SK-N-SH treated with all-trans-retinoic acid at 6 μM for 48 hours (cell line): ENCODE results near the gene MATN4.

Experiments used
- ARNTL ChIP-seq: fragments of 450-650 bp; formaldehyde crosslinking; IDR thresholded peaks from 2 replicates; pipeline ENCODE4 v1.5.0; 2020; ENCODE audit warnings: low read depth, mild to moderate bottlenecking, moderate library complexity, borderline replicate concordance
- CSDC2 ChIP-seq: fragments of 250-450 bp; sonication (Bioruptor Pico); IDR thresholded peaks from 2 replicates; pipeline ENCODE4 v1.5.0; 2020; ENCODE audit warnings: mild to moderate bottlenecking, moderate library complexity
- RARB ChIP-seq: fragments of 250-450 bp; sonication (Bioruptor Pico); IDR thresholded peaks from 2 replicates; pipeline ENCODE4 v1.8.0; 2021; ENCODE audit warnings: mild to moderate bottlenecking, moderate library complexity
- TCF4 ChIP-seq: fragments of 250-450 bp; sonication (Bioruptor Pico); IDR thresholded peaks from 2 replicates; pipeline ENCODE4 v1.8.0; 2021; ENCODE audit warnings: mild to moderate bottlenecking, moderate library complexity, borderline replicate concordance
- ZC3H10 ChIP-seq: fragments of 250-450 bp; sonication (Bioruptor Pico); IDR thresholded peaks from 2 replicates; pipeline ENCODE4 v1.5.1; 2021; ENCODE audit warnings: mild to moderate bottlenecking, moderate library complexity
- ZFP3 ChIP-seq: fragments of 250-450 bp; sonication (Bioruptor Pico); IDR thresholded peaks from 2 replicates; pipeline ENCODE4 v1.5.0; 2020; ENCODE audit warnings: mild to moderate bottlenecking, moderate library complexity
- ZNF565 ChIP-seq: fragments of 450-650 bp; formaldehyde crosslinking; conservative IDR thresholded peaks from 2 replicates; pipeline ENCODE4 v1.5.0; 2020; ENCODE audit warnings: low read depth, mild to moderate bottlenecking, moderate library complexity
- ZNF70 ChIP-seq: fragments of 450-650 bp; formaldehyde crosslinking; IDR thresholded peaks from 2 replicates; pipeline ENCODE4 v1.5.0; 2020; ENCODE audit warnings: mild to moderate bottlenecking, moderate library complexity
- TF ChIP-seq, protein P1 (sequence below): fragments of 250-450 bp; sonication (Bioruptor Pico); IDR thresholded peaks from 2 replicates; pipeline ENCODE4 v1.8.0; 2020; ENCODE audit warnings: mild to moderate bottlenecking, moderate library complexity, borderline replicate concordance

DNA sequence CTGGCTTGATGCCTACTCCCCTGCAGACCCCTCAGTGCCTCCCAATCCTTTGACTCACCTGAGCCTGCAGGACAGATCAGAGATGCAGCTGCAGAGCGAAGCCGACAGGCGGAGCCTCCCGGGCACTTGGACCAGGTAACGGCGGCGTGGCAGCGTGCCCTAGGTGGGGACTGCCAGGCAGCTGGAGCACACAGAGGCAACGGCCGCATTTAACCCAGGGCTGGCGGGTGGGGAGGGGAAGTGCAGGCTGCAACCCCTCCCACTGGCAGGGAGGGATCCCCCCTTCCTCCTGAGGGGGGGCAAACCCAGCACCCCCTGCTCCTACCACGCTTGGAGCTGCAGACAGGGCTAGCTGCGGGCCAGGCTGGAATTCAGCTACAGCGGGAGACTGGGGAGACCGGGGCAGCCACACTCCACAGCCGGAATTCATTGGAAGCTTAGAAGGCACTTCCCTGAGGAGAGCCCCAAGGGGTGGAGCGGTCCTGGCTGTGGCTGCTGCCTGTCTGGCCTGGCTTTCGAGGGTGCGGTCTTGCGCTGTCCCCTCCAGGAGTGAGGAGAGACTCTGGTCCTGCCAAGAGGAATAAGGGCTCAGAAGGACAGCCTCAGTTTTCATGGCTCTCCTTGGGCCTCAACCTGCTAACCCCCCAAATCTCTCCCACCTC, at the start of gene MATN4:
- no peak for TF ChIP-seq TCF4
- TF ChIP-seq ZNF70 (CRISPR knock-in tag): no peak
- TF ChIP-seq, protein P1, sequence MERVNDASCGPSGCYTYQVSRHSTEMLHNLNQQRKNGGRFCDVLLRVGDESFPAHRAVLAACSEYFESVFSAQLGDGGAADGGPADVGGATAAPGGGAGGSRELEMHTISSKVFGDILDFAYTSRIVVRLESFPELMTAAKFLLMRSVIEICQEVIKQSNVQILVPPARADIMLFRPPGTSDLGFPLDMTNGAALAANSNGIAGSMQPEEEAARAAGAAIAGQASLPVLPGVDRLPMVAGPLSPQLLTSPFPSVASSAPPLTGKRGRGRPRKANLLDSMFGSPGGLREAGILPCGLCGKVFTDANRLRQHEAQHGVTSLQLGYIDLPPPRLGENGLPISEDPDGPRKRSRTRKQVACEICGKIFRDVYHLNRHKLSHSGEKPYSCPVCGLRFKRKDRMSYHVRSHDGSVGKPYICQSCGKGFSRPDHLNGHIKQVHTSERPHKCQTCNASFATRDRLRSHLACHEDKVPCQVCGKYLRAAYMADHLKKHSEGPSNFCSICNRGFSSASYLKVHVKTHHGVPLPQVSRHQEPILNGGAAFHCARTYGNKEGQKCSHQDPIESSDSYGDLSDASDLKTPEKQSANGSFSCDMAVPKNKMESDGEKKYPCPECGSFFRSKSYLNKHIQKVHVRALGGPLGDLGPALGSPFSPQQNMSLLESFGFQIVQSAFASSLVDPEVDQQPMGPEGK (CRISPR knock-in tag): no peak
- TF ChIP-seq ARNTL: no peak
- TF ChIP-seq RARB (CRISPR knock-in tag): no peak
- TF ChIP-seq CSDC2: no peak
- TF ChIP-seq ZFP3 (CRISPR knock-in tag): no peak
- no peak for TF ChIP-seq ZC3H10 (CRISPR knock-in tag)
- no peak for TF ChIP-seq ZNF565 (CRISPR knock-in tag)
